Caco-2 (cell line): ENCODE measurements around the gene FN3K. TPM values are rescaled to one million over a fixed set of nuclear protein-coding genes. Genes with fewer than 3 reads are reported as not detected.

ENCODE experiments used
- BruUV-seq: library from RNA; stranded (reverse); fragments of 400-500 nt; replicated peaks from 2 replicates; lab custom pipeline; 2021; lab: Mats Ljungman, UMichigan
- CTCF ChIA-PET: fragments of 300-600 bp; sonication (Branson Sonifier 250); formaldehyde crosslinking; loops from one replicate; lab custom pipeline; 2022; ENCODE audit warnings: antibody characterized with exemption; lab: Charles Lee
- POLR2A ChIA-PET: fragments of 300-600 bp; sonication (Branson Sonifier 250); formaldehyde crosslinking; loops from one replicate; lab custom pipeline; 2022; ENCODE audit warnings: antibody characterized with exemption; lab: Charles Lee
- DNase-seq, 2 experiments: peaks; one replicate each; pipeline versions ENCODE4 v3.0.0 to v3.0.0-alpha.2; 2020 to 2022
- H3K27me3 ChIP-seq: replicated peaks from 2 replicates; pipeline ENCODE4 v1.6.0; 2011; ENCODE audit warnings: low read length; ENCODE audit not compliant: control insufficient read depth, insufficient read depth
- H3K36me3 ChIP-seq: 2 replicates; pipeline ENCODE4 v1.5.1; 2011; ENCODE audit warnings: low read length; ENCODE audit not compliant: control insufficient read depth, insufficient read depth
- H3K4me1 ChIP-seq: fragments of 250-450 bp; sonication (Bioruptor Pico); 2 replicates; pipeline ENCODE4 v1.5.1; 2020; ENCODE audit warnings: mild to moderate bottlenecking
- H3K4me3 ChIP-seq: 2 replicates; pipeline ENCODE4 v1.5.1; 2011; ENCODE audit warnings: low read depth, mild to moderate bottlenecking, control low read depth, low read length
- H3K9me3 ChIP-seq: fragments of 250-450 bp; sonication (Bioruptor Pico); 2 replicates; pipeline ENCODE4 v1.5.1; 2020; ENCODE audit warnings: mild to moderate bottlenecking, moderate library complexity
- H3K27ac Mint-ChIP-seq: one replicate; pipeline ENCODE4 v1.8.0; 2022; ENCODE audit warnings: mixed read lengths; ENCODE audit not compliant: unreplicated experiment
- H3K27me3 Mint-ChIP-seq: one replicate; pipeline ENCODE4 v1.8.0; 2022; ENCODE audit warnings: mixed read lengths; ENCODE audit not compliant: insufficient read depth, unreplicated experiment
- H3K36me3 Mint-ChIP-seq: one replicate; pipeline ENCODE4 v1.8.0; 2022; ENCODE audit warnings: mild to moderate bottlenecking, mixed read lengths; ENCODE audit not compliant: insufficient read depth, unreplicated experiment
- H3K4me1 Mint-ChIP-seq: one replicate; pipeline ENCODE4 v1.8.0; 2022; ENCODE audit warnings: low read depth, mixed read lengths; ENCODE audit not compliant: unreplicated experiment
- H3K4me3 Mint-ChIP-seq: one replicate; pipeline ENCODE4 v1.8.0; 2022; ENCODE audit warnings: mild to moderate bottlenecking, moderate library complexity, mixed read lengths; ENCODE audit not compliant: unreplicated experiment
- H3K9me3 Mint-ChIP-seq: one replicate; pipeline ENCODE4 v1.8.0; 2022; ENCODE audit warnings: mixed read lengths; ENCODE audit not compliant: unreplicated experiment
- intact Hi-C: fragments of 100-400 bp; cut with micrococcal nuclease; formaldehyde crosslinking; loops from one replicate; pipeline ENCODE4 v1.10.0; 2022; ENCODE audit not compliant: unreplicated experiment
- total RNA-seq: library from RNA; stranded (reverse); gene quantifications from 2 replicates; pipeline ENCODE4 v1.2.3, GENCODE V29; 2022
- TF ChIP-seq, protein P1 (sequence below), 2 experiments: fragments of 200-600 bp in 1 of 2; IDR thresholded peaks; 1 replicate in 1 of 2; 2 replicates in 1 of 2; pipeline versions ENCODE4 v1.5.1 to v1.8.0; 2011 to 2022; ENCODE audit warnings: antibody characterized with exemption in 1 of 2, control low read depth in 1 of 2, inconsistent platforms in 1 of 2, low read depth in 1 of 2, low read length in 1 of 2, mild to moderate bottlenecking in 1 of 2, moderate library complexity in 1 of 2; ENCODE audit not compliant: insufficient read depth in 1 of 2, severe bottlenecking in 1 of 2, unreplicated experiment in 1 of 2

Gene FN3K
- total RNA-seq, 1 experiment from 2014 or later, result 55.7 TPM

DNA sequence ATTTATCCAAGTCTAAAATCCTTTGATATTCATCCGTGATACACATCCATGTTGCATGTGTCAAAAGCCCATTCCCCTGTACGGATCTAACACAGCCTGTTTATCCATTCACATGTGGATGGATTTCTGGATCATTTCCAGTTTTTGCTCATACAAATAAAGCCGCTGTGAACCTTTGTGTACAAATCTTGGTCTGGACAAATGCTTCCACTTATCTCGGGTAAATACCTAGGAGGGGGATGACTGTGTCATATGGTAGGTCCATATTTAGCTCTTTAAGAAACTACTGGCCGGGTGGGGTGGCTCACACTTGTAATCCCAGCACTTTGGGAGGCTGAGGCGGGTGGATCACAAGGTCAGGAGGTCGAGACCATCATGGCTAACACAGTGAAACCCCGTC, 10.1 kb downstream of the FN3K start:
- H3K9me3 ChIP-seq, result peaks cover 28% of the 10 kb centered on the region
- peaks cover 12% of the 10 kb centered on the region; the same call in 1 of the 2 replicates for H3K4me1 ChIP-seq
- peaks cover 58% of the 10 kb centered on the region for H3K36me3 Mint-ChIP-seq
- H3K4me1 Mint-ChIP-seq, result no peaks in the 10 kb centered on the region
- DNase-seq, result no peak
- H3K9me3 Mint-ChIP-seq, result peaks cover 17% of the 10 kb centered on the region
- ChIA-PET POLR2A (no interaction called here), CTCF (no interaction called here)
- BruUV-seq, result no TSS peak
- peaks cover 16% of the 10 kb centered on the region for H3K36me3 ChIP-seq
- no peak overlapping the region for H3K4me3 Mint-ChIP-seq
- no peak overlapping the region for H3K4me3 ChIP-seq
- intact Hi-C loops, result no loop called here
- no peaks in the 10 kb centered on the region for H3K27me3 Mint-ChIP-seq
- TF ChIP-seq, protein P1, sequence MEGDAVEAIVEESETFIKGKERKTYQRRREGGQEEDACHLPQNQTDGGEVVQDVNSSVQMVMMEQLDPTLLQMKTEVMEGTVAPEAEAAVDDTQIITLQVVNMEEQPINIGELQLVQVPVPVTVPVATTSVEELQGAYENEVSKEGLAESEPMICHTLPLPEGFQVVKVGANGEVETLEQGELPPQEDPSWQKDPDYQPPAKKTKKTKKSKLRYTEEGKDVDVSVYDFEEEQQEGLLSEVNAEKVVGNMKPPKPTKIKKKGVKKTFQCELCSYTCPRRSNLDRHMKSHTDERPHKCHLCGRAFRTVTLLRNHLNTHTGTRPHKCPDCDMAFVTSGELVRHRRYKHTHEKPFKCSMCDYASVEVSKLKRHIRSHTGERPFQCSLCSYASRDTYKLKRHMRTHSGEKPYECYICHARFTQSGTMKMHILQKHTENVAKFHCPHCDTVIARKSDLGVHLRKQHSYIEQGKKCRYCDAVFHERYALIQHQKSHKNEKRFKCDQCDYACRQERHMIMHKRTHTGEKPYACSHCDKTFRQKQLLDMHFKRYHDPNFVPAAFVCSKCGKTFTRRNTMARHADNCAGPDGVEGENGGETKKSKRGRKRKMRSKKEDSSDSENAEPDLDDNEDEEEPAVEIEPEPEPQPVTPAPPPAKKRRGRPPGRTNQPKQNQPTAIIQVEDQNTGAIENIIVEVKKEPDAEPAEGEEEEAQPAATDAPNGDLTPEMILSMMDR (IDR thresholded peaks at IDR 0.05; ENCODE audit: insufficient read depth in 1 of 2, low read depth in 1 of 2, low read length in 1 of 2, severe bottlenecking in 1 of 2, unreplicated experiment in 1 of 2), result no peak
- no peak overlapping the region for H3K27ac Mint-ChIP-seq
- no peaks in the 10 kb centered on the region for H3K27me3 ChIP-seq

DNA sequence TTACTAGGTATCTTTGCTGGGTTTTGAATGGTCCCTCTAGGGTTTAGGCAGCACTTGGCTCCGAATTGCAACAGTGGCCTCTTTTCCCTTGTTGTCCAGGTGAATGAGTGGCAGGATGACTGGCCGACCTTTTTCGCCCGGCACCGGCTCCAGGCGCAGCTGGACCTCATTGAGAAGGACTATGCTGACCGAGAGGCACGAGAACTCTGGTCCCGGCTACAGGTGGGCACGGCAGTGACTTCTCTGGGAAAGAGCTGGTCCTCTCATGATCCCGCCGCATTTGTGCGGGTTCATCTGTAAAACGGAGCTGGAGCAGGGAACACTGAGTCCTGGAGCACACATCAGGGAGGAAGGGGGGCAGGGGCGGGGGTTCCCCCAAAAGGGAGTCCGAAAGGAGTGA, 13.3 kb downstream of the FN3K start:
- H3K27me3 ChIP-seq, result no peaks in the 10 kb centered on the region
- Mint-ChIP-seq H3K27ac (no peak overlapping the region), H3K4me1 (no peaks in the 10 kb centered on the region), H3K36me3 (peaks cover 45% of the 10 kb centered on the region), H3K9me3 (no peaks in the 10 kb centered on the region), H3K4me3 (no peak overlapping the region), H3K27me3 (no peaks in the 10 kb centered on the region)
- ChIA-PET CTCF (no interaction called here), POLR2A (no interaction called here)
- no peak overlapping the region for H3K4me3 ChIP-seq
- intact Hi-C loops, result no loop called here
- no TSS peak for BruUV-seq
- TF ChIP-seq, protein P1 (IDR thresholded peaks at IDR 0.05; ENCODE audit: insufficient read depth in 1 of 2, low read depth in 1 of 2, low read length in 1 of 2, severe bottlenecking in 1 of 2, unreplicated experiment in 1 of 2), result no peak
- no peaks in the 10 kb centered on the region; the same call in 1 of the 2 replicates for H3K36me3 ChIP-seq
- DNase-seq, result no peak
- H3K9me3 ChIP-seq, result peaks cover 12% of the 10 kb centered on the region; the same call in 1 of the 2 replicates
- H3K4me1 ChIP-seq, result 0 out of 2 replicates have a peak, but pooled peaks cover 7% of the 10 kb centered on the region

DNA sequence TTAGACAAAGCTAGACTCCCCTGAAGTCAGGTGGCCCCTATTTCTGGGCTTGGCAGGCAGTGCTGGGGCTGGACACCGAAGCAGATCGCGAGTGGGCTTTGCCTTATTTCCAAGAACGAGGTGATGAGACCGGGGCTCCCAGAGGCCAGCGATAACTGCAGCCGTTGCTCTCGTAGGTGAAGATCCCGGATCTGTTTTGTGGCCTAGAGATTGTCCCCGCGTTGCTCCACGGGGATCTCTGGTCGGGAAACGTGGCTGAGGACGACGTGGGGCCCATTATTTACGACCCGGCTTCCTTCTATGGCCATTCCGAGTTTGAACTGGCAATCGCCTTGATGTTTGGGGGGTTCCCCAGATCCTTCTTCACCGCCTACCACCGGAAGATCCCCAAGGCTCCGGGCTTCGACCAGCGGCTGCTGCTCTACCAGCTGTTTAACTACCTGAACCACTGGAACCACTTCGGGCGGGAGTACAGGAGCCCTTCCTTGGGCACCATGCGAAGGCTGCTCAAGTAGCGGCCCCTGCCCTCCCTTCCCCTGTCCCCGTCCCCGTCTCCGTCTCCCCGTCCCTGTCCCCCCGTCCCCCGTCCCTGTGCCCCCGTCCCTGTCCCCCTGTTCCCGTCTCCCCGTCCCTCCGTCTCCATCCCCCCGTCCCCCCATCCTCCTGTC, 15.0 kb downstream of the FN3K start:
- no peak for DNase-seq
- BruUV-seq, result no TSS peak
- peaks cover 12% of the 10 kb centered on the region; the same call in 1 of the 2 replicates for H3K9me3 ChIP-seq
- Mint-ChIP-seq H3K4me1 (peaks cover 12% of the 10 kb centered on the region), H3K36me3 (peaks cover 36% of the 10 kb centered on the region), H3K9me3 (no peaks in the 10 kb centered on the region), H3K27ac (no peak overlapping the region), H3K4me3 (peak overlapping the region; percentile 61), H3K27me3 (no peaks in the 10 kb centered on the region)
- H3K27me3 ChIP-seq, result no peaks in the 10 kb centered on the region
- intact Hi-C loops, result no loop called here
- CTCF ChIA-PET, result no interaction called here
- TF ChIP-seq, protein P1 (IDR thresholded peaks at IDR 0.05; ENCODE audit: insufficient read depth in 1 of 2, low read depth in 1 of 2, low read length in 1 of 2, severe bottlenecking in 1 of 2, unreplicated experiment in 1 of 2), result no peak
- H3K4me1 ChIP-seq, result peaks cover 14% of the 10 kb centered on the region
- H3K4me3 ChIP-seq, result no peak overlapping the region
- H3K36me3 ChIP-seq, result no peaks in the 10 kb centered on the region; the same call in 1 of the 2 replicates
- POLR2A ChIA-PET, result no interaction called here
